HL-60/S4 treated with retinoic acid at 250 ng/mL for 4 days and 3 days (cell line): ENCODE results near the gene MEAF6.
"Not testable (repeated sequence)": the region's sequence is repeated elsewhere in the genome, so short reads cannot be mapped to it uniquely, and the experiment has no call there.

Experiments used
- in situ Hi-C: fragments of 300-500 bp; cut with MboI; formaldehyde crosslinking; loops from 2 replicates; pipeline ENCODE4 v1.7.0; 2022; ENCODE audit warnings: low sequenced_read_pairs

The MEAF6 gene

GRCh38 chr1:37532418-37533156 lies 18.0 kb upstream of the MEAF6 start:
- in situ Hi-C loops = not testable (repeated sequence)

GRCh38 chr1:37529888-37530287 lies 15.3 kb upstream of the MEAF6 start:
- in situ Hi-C loops = not testable (repeated sequence)

- in situ Hi-C loops = no loop called here
Measured at GRCh38 chr1:37519613-37520012, 5.0 kb upstream of the MEAF6 start.

- in situ Hi-C loops = not testable (repeated sequence)
Measured at GRCh38 chr1:37518929-37519328, 4.4 kb upstream of the MEAF6 start.

GRCh38 chr1:37518241-37518640 lies 3.7 kb upstream of the MEAF6 start:
- in situ Hi-C loops = not testable (repeated sequence)

- in situ Hi-C loops = no loop called here
Measured at GRCh38 chr1:37517569-37517968, 3.0 kb upstream of the MEAF6 start.

GRCh38 chr1:37515185-37516034 lies 844 bp upstream of the MEAF6 start:
- in situ Hi-C loops = no loop called here

- in situ Hi-C loops = no loop called here
Measured at GRCh38 chr1:37513795-37514349, 694 bp downstream of the MEAF6 start.

GRCh38 chr1:37509181-37509580 lies 5.4 kb downstream of the MEAF6 start:
- in situ Hi-C loops = no loop called here

GRCh38 chr1:37506740-37507139 lies 7.8 kb downstream of the MEAF6 start:
- in situ Hi-C loops = no loop called here

- in situ Hi-C loops = not testable (repeated sequence)
Measured at GRCh38 chr1:37502791-37503190, 11.8 kb downstream of the MEAF6 start.

- in situ Hi-C loops = no loop called here
Measured at GRCh38 chr1:37502104-37502503, 12.5 kb downstream of the MEAF6 start.

GRCh38 chr1:37501661-37502060 lies 12.9 kb downstream of the MEAF6 start:
- in situ Hi-C loops = no loop called here

GRCh38 chr1:37498872-37499617 lies 15.5 kb downstream of the MEAF6 start:
- in situ Hi-C loops = no loop called here

- in situ Hi-C loops = no loop called here
Measured at GRCh38 chr1:37497832-37498231, 16.7 kb downstream of the MEAF6 start.

GRCh38 chr1:37495875-37496274 lies 18.7 kb downstream of the MEAF6 start:
- in situ Hi-C loops = no loop called here

- in situ Hi-C loops = no loop called here
Measured at GRCh38 chr1:37493336-37494098, 21.0 kb downstream of the MEAF6 start.

- in situ Hi-C loops = no loop called here
Measured at GRCh38 chr1:37487619-37487984, 27.0 kb downstream of the MEAF6 start.

GRCh38 chr1:37486680-37487618 lies 27.6 kb downstream of the MEAF6 start:
- in situ Hi-C loops = no loop called here
